ENCODE results near the gene MT1A.
A peak's percentile ranks its signal among the peaks of the same experiment; 100 is the strongest.
"Not testable (repeated sequence)": the region's sequence is repeated elsewhere in the genome, so short reads cannot be mapped to it uniquely, and the experiment has no call there.

Gene MT1A

DNA sequence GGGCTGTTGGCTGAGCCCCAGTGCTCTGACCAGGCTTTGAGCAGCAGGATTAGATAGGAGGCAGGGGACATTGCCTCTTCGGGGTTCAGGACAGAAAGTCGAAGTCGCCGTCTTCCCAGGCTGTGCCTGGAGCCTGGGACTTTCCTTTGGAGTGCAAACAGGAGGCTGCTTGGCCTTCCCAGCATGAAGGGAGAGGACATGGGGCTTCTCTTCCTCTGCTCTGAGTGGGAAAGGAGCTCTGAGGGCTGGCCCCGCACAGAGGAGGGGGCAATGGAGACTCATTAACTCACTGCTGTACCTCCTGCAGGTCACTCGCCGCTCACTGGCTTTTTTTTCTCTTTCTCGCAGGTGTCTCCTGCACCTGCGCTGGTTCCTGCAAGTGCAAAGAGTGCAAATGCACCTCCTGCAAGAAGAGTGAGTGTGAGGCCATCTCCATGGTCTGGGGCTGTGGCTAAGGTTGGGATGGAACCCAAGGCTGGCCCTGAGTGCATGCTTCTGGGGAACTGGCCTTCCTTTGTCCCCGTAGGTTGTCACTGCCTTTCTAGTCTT lies 19.9 kb downstream of the MT1A start:
- DNase-seq: no peak

DNA sequence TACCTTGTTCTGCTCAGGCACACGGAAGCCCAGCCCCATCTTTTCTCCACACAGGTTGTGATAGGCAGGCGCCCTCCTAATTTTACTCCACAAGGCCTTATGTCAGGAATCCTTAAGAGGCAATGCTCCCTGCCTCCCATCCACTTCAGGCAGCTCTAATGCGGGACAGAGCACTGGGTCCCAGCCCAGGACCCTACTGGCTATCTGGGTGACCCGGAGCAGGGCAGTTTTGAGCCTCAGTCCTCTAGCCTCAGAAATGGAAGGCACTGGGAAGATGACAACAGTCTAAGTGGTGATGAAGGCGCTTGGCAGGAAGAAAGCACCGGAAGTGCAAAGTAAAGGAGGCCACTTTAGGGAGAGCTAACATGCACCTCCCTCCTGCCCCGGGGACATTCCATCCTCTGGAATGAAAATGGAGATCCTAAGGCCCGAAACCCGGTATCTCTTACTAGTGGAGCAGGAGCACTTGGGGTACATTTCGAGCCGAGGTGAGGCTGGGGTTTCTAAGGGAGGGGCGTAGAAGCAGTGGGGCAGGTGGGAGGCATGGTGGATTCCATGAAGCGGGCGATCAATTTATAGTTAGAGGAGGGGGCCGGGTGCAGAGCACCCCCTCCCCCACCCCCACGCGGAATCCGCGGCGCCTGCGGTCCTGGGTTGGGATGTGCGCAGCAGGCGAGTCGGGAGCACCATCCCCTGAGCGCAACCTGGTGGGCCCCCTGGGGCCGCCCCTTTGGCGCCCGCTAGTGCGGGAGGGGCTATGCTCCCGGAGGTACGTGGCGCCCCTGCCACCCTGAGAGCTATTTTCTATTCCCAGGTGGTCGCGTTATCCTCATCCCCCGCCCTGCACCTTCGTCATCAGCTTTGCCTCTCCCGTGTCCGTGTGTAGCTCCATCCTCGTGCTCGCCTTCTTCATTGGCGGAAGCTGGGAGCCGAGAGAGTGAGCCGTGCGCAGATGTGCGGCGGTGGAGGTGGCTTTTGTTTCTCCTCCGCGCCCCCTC lies 24.2 kb downstream of the MT1A start:
- no peak for DNase-seq

DNA sequence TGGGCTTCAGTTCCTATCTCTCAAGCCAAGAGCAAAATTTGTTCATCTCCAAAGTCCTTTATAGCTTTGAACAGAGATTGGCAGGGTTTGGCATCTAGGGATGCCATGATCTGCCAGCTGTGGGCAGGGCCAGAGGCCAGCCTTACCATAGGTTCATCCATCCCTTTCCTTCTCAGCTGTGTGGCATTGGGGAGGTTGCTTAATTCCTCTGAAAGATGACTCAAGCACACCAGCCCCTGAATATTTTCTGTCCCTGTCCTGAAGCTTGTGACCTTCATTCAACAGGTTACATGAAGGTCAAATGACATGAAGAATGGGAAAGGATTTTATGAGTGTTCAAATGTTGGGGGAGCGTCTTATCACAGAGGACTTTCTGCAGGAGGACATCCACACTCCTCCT lies 26.0 kb downstream of the MT1A start:
- DNase-seq: no peak

DNA sequence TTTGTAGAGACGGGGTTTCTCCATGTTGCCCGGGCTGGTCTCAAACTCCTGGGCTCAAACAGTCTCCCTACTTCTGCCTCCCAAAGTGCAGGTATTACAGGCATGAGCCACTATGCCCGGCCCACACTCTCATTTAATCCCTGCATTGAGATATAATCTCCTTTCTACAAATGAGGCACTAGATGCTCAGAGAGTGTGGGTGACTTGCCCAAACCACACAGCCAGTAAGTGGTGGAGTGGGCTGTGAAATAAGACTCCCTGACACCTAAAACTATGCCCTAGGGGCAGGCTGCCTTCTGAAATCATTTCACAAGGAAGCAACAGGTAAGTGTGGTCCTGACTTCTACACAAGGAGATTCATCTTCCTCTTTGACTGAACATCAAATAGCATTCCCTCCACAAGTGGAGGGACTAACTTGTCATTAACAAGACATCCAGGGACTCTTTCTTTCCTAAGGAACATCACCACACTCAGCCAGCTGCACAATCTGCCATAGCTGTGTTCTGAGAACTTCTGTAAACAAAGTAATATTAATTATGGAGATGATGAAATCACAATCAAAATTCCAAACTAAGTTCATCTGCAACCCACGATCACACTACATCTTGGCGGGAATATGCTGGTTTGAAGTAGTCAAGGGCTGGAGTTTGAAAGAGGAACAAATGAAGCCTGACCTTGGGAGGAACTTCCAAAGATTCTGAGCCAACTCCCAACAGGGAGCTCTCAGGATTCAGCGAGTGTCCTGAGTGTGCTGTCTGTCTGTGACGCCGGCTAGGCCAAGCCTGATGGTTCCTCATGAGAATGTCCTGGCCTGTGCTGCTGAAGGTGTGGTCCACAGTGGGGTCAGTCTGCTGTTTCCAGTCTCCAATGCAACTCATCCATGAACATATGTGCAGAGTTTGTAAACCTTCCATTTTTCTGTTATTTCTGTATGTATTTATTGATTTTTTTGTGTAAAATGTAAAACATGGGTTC lies 27.1 kb downstream of the MT1A start:
- DNase-seq: not testable (repeated sequence)

DNA sequence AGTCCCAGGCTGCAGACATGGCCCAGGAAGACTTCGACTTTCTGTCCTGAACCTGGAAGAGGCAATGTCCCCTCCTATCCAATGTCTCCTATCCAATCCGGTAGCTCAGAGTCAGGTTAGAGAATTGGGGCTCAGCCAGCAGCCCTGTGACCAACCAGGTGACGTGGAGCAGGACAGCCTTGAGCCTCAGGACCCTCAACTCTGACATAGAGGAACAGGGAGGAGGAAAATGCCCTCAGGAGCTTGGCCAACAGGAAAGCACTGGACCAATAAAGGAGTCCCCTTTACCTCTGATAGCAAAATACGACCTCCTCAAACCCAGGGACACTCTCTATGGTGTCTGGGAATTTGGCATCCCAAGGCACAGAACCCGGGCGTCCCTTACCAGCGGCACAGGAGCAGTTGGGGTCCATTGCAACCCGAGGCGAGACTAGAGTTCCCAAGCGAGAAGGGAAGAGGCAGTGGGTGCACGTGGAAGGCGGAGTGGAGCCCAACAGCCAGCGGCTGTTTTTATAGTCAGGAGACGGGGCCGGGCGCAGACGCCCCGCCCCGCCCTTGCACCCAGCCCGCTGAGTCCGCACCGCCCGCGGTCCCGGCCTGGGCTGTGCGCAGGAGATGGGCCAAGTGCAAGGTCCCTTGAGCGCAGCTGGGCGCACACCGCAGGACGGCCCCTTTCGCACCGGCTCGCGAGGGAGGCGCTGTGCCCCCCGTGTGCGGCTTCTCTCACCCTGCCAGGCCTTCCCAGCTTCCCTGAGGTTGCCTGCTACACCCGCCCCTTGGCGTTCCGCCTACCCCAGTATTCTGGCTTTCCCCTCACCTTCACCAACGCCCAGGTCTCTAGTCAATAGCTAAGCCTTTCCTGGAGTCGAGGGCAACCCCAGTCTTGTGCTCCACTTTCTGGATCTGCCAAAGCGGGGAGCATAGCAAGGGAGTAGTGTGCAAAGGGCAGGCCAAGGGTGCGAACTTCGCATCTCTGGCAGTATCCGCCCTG lies 29.4 kb downstream of the MT1A start, which contains the start of gene MT1G:
MT1G (minus strand) TSS at position 485 of the 991 bp plus-strand sequence; CDS start at position 413, 72 bp downstream.
- peak; percentile 66 for DNase-seq

DNA sequence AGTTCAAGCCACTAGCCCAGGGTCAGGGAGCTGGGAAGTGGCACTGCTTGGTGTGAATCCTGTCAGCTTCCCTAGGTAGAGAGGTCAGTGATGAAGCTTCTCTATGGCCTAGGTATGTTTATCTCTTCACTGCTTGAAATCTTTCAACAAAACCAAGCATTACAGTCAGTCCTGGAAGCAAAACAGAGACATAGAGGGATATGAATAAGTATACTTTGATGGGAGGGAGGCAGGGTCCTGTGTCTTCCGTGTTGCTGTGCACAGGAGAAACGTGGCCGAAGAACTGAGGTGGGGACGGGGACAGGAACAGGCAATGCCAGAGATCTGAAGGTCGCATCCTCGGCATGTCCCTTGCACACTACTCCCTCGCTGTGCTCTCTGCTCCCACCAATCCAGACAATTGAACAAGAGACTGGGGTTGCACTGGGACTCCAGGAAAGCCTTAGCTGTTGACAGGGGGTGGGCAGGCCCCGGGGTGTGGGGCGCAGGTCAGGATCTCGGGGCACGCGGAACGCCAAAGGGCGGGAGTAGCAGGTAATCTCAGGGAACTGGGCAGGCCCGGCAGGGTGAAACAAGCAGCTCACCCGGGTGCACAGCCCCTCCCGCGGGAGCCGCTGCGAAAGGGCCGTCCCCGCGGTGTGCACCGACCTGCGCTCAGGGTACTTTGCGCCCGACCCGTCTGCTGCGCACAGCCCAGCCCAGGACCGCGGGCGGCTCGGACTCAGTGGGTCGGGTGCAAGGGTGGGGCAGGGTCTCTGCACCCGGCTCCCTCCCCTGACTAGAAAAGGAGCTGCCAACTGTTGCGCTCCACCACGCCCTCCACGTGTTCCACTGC lies 30.8 kb downstream of the MT1A start, which contains the start of gene MT1H:
MT1H (plus strand) TSS at position 810 of the 835 bp plus-strand sequence. CDS start 71 bp downstream, outside the sequence.
- DNase-seq: no peak

DNA sequence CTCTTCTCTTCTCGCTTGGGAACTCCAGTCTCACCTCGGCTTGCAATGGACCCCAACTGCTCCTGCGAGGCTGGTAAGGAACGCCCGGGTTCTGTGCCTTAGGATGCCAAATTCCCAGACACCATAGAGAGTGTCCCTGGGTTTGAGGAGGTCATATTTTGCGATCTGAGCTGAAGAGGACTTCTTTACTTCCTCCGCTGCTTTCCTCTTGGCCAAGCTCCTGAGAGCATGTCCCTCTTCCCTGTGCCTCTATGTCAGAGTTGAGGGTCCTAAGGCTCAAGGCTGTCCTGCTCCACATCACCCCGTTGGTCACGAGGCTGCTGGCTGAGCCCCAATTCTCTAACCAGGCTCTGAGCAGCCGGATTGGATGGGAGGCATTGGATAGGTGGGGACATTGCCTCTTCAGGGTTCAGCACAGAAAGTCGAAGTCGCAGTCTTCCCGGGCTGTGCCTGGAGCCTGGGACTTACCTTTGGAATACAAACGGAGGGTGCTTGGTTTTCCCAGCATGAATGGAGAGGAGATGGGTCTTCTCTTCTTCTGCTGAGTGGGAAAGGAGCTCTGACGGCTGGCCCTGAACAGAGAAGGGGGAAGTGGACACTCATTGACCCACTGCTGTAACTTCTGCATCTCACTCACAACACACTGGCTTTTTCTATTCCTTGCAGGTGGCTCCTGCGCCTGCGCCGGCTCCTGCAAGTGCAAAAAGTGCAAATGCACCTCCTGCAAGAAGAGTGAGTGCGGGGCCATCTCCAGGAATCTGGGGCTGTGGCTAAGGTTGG lies 31.6 kb downstream of the MT1A start:
- no peak for DNase-seq

DNA sequence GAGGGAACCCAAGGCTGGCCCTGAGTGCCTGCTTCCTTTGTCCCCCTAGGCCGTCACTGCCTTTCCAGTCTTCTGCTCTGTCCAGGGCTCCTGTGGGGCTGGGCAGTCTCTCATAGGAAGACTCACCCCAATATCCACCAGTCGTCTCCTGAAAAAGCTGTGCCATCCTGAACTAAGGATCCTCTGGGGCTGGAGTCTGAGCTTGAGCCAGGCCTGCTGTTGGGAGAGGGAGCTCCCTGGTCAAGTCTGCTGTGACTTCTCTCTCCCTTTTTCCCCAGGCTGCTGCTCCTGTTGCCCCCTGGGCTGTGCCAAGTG lies 32.1 kb downstream of the MT1A start:
- no peak for DNase-seq

DNA sequence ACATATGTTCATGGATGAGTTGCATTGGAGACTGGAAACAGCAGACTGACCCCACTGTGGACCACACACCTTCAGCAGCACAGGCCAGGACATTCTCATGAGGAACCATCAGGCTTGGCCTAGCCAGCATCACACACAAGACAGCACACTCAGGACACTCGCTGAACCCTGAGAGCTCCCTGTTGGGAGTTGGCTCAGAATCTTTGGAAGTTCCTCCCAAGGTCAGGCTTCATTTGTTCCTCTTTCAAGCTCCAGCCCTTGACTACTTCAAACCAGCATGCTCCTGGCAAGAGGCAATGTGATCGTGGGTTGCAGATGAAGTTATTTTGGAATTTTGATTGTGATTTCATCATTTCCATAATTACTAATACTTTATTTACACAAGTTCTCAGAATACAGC lies 33.2 kb downstream of the MT1A start:
- not testable (repeated sequence) for DNase-seq

DNA sequence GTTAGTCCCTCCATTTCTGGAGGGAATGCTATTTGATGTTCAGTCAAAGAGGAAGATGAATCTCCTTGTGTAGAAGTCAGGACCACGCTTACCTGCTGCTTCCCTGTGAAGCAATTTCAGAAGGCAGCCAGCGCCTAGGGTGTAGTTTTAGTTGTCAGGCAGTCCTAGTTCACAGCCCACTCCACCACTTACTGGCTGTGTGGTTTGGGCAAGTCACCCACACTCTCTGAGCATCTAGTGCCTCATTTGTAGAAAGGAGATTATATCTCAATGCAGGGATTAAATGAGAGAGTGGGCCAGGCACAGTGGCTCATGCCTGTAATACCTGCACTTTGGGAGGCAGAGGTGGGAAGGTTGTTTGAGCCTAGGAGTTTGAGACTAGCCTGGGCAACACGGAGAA lies 33.7 kb downstream of the MT1A start:
- not testable (repeated sequence) for DNase-seq

DNA sequence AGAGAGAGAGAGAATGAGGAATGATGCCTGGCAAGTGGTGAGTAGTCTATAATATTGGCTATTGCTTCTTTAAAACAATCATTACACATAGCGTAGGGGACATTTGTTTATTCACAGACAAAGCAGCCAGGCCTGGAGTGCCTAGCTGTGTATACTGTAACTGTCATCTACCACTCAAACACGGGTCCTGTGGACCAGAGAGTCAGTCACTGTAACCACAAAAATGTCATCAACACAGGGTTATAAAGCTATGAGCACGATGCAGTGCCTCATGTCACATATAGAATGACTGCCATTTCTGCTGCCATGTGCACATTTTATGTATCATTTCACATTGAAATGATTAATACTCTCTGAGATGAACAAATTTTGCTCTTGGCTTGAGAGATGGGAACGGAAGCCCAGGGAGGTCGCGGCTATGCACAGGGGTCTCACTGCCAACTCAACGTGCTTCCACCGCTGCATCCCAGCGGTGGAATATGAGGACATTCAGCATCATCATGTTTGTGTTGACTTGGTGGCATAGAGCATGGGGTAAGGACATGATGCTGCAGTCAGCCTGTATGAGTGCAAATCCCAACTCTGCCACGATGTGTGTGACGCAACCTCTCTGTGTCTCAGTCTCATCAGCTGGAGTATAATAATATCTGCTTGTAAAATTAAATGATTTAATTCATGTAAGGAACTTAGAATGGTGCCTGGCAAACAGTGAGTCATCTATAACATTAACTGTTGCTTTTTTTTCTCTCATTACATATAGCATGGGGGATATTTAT lies 34.5 kb downstream of the MT1A start:
- DNase-seq: no peak

DNA sequence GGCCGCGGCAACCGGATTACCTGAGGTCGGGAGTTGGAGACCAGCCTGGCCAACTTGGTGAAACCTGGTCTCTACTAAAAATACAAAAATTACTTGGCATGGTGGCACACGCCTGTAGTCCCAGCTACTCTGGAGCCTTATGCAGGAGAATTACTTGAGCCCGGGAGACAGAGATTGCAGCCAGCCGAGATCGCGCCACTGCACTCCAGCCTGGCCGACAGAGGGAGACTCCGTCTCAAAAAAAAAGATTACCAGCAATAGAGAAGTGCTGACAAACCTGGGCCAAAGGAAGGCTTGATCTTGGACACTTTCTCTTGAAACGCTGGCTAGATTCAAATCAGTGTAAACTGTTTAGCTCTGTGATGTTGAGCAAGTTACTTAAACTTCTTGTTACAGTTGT lies 35.5 kb downstream of the MT1A start:
- no peak for DNase-seq

DNA sequence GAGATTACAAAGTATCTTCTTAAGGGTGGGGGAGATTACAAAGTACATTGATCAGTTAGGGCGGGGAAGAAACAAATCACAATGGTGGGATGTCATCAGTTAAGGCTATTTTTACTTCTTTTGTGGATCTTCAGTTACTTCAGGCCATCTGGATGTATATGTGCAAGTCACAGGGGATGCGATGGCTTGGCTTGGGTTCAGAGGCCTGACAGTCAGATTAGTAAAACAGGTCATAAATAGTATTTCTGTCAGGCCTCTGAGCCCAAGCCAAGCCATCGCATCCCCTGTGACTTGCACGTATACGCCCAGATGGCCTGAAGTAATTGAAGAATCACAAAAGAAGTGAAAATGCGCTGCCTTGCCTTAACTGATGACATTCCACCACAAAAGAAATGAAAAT lies 36.1 kb downstream of the MT1A start:
- not testable (repeated sequence) for DNase-seq

DNA sequence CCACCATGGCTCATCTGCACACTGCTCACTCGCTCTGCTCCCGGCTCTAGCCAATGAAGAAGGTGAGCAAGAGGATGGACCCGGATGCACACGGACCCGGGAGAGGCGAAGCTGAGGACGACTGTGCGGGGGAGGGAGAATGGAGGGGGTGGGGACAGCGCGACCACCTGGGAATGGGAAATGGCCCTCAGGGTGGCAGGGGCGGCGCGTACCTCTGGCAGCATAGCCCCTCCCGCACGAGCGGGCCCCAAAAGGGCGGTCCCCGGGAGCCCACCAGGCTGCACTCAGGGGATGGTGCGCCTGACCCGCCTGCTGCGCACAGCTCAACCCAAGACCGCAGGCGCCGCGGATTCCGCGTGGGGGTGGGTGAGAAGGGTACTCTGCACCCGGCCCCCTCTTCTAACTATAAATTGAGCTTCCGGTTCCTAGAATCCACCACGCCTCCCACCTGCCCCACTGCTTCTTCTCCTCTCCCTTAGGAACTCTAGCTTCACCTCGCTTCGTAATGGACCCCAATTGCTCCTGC lies 37.3 kb downstream of the MT1A start:
- DNase-seq: no peak

DNA sequence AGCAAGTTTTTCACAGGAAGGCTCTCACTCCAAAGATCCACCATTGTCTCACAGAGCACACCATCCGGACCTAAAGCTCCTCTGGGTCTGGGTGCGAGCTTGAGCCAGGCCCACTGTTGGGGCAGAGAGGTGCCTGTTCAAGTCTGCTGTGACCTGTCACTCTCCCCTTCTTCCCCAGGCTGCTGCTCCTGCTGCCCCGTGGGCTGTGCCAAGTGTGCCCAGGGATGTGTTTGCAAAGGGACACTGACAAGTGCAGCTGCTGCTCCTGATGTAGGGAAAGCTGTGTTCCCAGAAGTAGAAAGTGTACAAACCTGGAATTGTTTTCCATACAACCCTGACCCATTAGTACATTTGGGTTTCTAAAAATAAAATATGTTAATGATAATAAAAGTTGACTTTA lies 39.0 kb downstream of the MT1A start:
- no peak for DNase-seq

DNA sequence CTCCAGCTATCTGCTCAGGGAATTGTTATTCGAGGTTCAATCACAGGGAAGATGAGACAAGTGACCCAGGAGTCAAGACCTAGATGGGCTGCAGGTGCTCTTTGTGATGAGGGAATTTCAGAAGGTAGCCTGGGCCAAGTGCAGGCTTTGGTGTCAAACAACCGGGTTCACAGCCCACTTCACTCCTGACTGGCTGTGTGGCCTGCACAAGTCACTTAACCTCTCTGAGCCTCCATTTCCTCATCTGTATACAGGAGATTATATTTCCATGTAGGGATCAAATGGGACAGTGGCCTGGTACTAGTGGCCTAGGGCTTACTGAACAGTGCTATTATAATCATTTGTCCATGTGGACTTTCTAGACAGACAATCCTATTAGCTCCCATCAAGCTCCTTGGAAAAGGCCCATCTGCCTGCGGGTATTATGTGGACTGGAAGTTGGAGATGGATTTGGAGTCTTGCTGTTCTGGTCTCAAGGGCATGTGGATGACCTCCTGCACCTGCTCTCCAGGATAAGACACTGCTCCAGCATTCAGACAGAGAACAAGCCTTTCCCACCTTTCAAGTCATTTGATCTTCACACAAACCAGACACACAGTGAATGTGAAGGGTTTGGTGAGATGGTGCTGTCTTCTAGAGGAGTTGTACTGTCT lies 40.7 kb downstream of the MT1A start:
- DNase-seq: no peak

DNA sequence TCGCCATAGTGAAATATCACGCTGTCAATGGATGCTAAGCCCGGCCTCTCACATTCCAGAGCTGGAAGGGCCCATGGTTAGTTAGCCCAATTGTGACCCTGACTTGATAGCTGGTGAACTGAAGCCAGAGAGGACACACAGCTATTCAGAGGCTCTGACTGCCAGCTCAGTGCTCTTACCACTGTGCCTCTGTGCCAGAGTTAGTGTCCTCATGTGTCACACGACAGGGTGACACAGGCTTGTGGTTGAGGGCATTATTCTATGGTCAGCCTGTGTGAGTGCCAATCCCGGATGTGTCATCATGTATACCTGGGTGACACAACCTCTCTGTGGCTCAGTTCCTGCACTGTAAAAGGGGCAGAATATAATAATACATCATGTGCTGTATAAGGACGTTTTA lies 41.4 kb downstream of the MT1A start:
- DNase-seq: no peak

DNA sequence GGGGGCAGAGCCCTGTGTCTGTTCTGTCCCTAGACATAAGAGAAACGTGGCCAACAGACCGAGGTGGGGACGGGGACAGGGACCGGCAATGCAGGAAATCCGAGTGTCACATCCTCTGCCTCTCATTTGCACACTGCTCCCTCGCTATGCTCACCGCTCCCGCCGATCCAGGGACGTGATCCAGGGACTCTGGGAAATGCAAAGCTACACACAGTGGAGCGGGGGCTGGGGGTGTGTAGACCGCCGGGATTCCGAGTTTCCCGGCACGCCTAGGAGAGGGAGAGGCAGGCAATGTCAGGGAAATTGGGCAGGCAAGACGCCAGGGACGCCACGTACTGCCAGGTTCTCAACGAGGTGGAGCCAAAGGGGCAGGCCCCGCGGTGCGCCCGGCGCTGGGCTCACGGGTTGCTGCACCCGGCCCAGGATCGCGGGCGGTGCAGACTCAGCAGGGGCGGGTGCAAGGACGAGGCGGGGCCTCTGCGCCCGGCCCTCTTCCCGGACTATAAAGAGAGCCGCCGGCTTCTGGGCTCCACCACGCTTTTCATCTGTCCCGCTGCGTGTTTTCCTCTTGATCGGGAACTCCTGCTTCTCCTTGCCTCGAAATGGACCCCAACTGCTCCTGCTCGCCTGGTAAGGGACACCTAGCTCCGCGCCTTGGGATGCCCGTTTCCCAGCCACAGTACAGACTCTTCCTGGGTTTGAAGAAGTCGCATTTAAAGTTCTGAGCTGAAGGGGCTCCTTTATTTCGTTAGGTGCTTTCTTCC lies 43.7 kb downstream of the MT1A start, which contains the start of gene MT1X:
MT1X (plus strand) TSS at position 532 of the 764 bp plus-strand sequence; CDS start at position 603, 71 bp downstream.
- peak; percentile 72 for DNase-seq

Data from NCI-H526 treated with DMSO at 0.1 percent for 48 hours (cell line).